Ovary (tissue), 9 donors: ENCODE measurements around the gene TTC9. TPM values are rescaled to one million over a fixed set of nuclear protein-coding genes. Genes with fewer than 3 reads are reported as not detected.

Source experiments
- DNase-seq, 5 donors: peaks; one replicate each; pipeline ENCODE4 v3.0.0-alpha.2; 2019 to 2020
- H3K27ac ChIP-seq, 2 donors: fragments of 200-600 bp; one replicate each; pipeline versions ENCODE4 v1.5.1 to v1.8.0; 2019 to 2022
- H3K27me3 ChIP-seq: fragments of 200-600 bp; one replicate; pipeline ENCODE4 v1.8.0; 2022
- H3K36me3 ChIP-seq: fragments of 200-600 bp; sonication (generic); one replicate; pipeline ENCODE4 v1.5.1; 2019
- H3K4me1 ChIP-seq: one replicate; pipeline ENCODE4 v1.8.1; 2013; ENCODE audit warnings: mild to moderate bottlenecking, moderate library complexity; ENCODE audit not compliant: insufficient read depth
- H3K4me3 ChIP-seq: fragments of 200-600 bp; sonication (generic); one replicate; pipeline ENCODE4 v1.5.1; 2017
- H3K9me3 ChIP-seq, 2 donors: fragments of 200-600 bp in 1 of 2; sonication (generic) in 1 of 2; one replicate each; pipeline versions ENCODE4 v1.5.1 to v1.8.1; 2013 to 2019; ENCODE audit warnings: mild to moderate bottlenecking in 1 of 2, moderate library complexity in 1 of 2
- EP300 ChIP-seq: sonication (generic); formaldehyde crosslinking; IDR thresholded peaks from one replicate; pipeline ENCODE4 v1.6.1; 2017; ENCODE audit warnings: antibody characterized with exemption
- POLR2A ChIP-seq: fragments of 450-650 bp; IDR thresholded peaks from one replicate; pipeline ENCODE4 v1.6.1; 2017; ENCODE audit warnings: antibody characterized with exemption, mild to moderate bottlenecking, moderate library complexity
- WGBS, 3 donors: extraction: QIAGEN DNeasy Blood & Tissue Kit in 1 of 3; methylation state at CpG; one replicate each; pipeline versions ENCODE4 v1.1.5 to v1.1.7; 2013 to 2017; 5-methylcytosine and 5-hydroxymethylcytosine counted together
- intact Hi-C, 4 donors: fragments of 100-400 bp; cut with DNase I; formaldehyde crosslinking; loops; one replicate each; pipeline versions ENCODE4 v1.11.0 to v1.15.1; 2022 to 2023
- polyA plus RNA-seq, 2 donors: library from polyadenylated mRNA; stranded (reverse); fragments of 200-250 nt in 1 of 2; fragments of 350-450 nt in 1 of 2; fragmentation: Illumina TruSeq in 1 of 2; extraction: RNeasy Lipid Tissue Mini Kit (QIAGEN cat#74804) in 1 of 2; gene quantifications; one replicate each; pipeline ENCODE4 v1.2.3, GENCODE V29; 2013 to 2014
- total RNA-seq, 7 donors: library from RNA; depleted of rRNA in 2 of 7; stranded (reverse); fragments of >200 nt in 2 of 7; fragmentation: NEBNext Ultra II Directional in 3 of 7; extraction: Animal tissue kit (Norgen Biotek cat#: 25700) in 3 of 7; gene quantifications; one replicate each; pipeline versions ENCODE4 v1.1.0 to v1.2.4, GENCODE V29; 2016 to 2023
- TF ChIP-seq, protein P1 (sequence below), 3 donors: fragments of 450-650 bp in 2 of 3; fragments of 200-600 bp in 1 of 3; IDR thresholded peaks; one replicate each; pipeline versions ENCODE4 v1.5.1 to v1.8.0; 2016 to 2022; ENCODE audit warnings: antibody characterized with exemption in 3 of 3, mild to moderate bottlenecking in 1 of 3
- donor health status: DM: no; HTN: no; CAD: no; lungs with moderate emphysema.
- donor health status: DM: no; HTN: no; CAD: no.
- donor health status: Bipolar disorder and iron deficiency.
- donor health status: DM: yes; HTN: yes; CAD: no.
- donor health status: DM: no; HTN: no; CAD: no.
- donor health status: DM: yes; HTN: yes; CAD: no.

TTC9 gene
- total and polyA plus RNA-seq, 9 donors = 0.05 to 7.1 (median 0.64) TPM

DNA sequence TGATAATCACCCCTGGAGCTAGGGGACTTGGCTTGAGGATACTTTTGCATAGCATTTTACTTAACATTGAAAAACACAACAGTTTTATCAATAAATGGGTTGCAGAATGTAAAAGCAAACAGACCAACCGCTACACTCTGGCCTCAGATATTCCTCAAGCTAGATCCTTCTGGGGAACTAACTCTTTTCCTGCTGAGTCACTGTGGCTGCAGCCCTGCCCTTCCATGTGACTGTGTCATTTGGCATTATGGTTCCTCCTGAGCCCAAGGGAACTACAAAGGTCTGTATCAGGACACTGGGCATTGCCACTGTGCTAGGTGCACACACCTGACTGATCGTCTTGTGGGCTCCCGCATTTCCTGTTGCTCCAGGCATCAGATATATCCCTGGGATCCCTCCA lies 56.6 kb downstream of the TTC9 start:
- TF ChIP-seq EP300 = no peak
- TF ChIP-seq POLR2A = no peak
- TF ChIP-seq, protein P1, sequence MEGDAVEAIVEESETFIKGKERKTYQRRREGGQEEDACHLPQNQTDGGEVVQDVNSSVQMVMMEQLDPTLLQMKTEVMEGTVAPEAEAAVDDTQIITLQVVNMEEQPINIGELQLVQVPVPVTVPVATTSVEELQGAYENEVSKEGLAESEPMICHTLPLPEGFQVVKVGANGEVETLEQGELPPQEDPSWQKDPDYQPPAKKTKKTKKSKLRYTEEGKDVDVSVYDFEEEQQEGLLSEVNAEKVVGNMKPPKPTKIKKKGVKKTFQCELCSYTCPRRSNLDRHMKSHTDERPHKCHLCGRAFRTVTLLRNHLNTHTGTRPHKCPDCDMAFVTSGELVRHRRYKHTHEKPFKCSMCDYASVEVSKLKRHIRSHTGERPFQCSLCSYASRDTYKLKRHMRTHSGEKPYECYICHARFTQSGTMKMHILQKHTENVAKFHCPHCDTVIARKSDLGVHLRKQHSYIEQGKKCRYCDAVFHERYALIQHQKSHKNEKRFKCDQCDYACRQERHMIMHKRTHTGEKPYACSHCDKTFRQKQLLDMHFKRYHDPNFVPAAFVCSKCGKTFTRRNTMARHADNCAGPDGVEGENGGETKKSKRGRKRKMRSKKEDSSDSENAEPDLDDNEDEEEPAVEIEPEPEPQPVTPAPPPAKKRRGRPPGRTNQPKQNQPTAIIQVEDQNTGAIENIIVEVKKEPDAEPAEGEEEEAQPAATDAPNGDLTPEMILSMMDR (IDR thresholded peaks at IDR 0.05) = no peak
- H3K4me1 ChIP-seq = no peaks in the 10 kb centered on the region
- no peak for DNase-seq
- WGBS, 3 donors = 74 to 81% (median 74%) methylated on average over 3 of the region's 3 CpGs
- H3K27me3 ChIP-seq = no peaks in the 10 kb centered on the region
- intact Hi-C loops = no loop called here
- H3K9me3 ChIP-seq = no peaks in the 10 kb centered on the region
- H3K36me3 ChIP-seq = no peaks in the 10 kb centered on the region
- no peak overlapping the region for H3K4me3 ChIP-seq
- no peak overlapping the region for H3K27ac ChIP-seq

DNA sequence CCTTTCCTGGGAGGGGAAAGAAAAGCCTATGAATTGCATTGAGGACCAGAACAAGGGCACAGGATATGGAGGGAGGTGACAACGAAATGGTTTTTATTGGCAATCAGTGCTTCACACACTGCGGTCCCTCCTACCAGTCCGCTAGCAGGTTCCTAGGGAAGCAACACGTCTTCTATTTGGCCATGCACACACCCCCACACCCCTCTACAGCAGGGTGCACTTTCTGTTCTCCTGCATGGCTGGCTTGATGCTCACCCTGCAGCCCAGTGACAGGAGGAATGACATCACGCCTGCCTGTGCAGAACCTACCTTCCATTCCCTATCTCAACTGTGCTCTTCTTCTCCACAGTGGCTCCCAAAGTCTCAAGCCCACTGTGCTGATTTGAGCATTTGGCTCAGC lies 57.9 kb downstream of the TTC9 start:
- H3K27ac ChIP-seq = no peak overlapping the region
- H3K9me3 ChIP-seq = no peaks in the 10 kb centered on the region
- intact Hi-C loops = no loop called here
- no peaks in the 10 kb centered on the region for H3K4me1 ChIP-seq
- no peaks in the 10 kb centered on the region for H3K27me3 ChIP-seq
- H3K36me3 ChIP-seq = no peaks in the 10 kb centered on the region
- no peak for TF ChIP-seq EP300
- TF ChIP-seq POLR2A = no peak
- TF ChIP-seq, protein P1 (IDR thresholded peaks at IDR 0.05) = no peak
- DNase-seq = no peak
- WGBS, 3 donors = 71 to 77% (median 75%) methylated on average over 5 of the region's 5 CpGs
- H3K4me3 ChIP-seq = no peak overlapping the region

DNA sequence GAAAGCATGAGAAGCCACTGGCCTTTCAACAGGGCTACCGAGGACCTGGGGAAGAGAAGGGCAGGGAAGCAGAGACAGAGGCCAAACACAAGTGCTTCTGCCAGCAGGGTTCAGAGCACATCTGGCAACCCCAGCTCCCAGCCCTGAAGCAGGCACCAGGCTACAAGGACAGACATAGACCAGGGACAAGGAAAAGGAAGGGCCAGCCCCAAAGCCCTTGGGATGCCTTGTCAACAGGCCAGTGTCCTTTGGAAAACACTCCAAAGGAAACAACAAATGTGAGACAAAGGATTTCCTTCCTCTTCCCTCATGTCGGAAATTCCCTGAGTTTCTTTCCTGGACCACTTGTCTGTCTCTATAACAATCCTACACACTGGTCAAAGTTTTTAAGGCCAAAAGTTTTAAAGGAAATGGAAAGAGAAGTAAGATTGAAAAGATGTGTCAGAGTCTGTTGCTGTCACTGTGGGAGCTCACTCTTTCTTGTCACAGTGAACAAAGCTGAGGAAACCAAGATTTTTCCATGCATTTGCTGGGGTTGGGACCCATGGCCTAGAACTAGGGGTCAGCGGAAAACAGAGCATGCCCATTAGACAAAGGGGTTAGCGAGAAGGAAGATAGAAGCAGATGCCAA lies 59.4 kb downstream of the TTC9 start:
- DNase-seq = no peak
- 72 to 79% (median 72%) methylated on average over 4 of the region's 4 CpGs for WGBS, 3 donors

DNA sequence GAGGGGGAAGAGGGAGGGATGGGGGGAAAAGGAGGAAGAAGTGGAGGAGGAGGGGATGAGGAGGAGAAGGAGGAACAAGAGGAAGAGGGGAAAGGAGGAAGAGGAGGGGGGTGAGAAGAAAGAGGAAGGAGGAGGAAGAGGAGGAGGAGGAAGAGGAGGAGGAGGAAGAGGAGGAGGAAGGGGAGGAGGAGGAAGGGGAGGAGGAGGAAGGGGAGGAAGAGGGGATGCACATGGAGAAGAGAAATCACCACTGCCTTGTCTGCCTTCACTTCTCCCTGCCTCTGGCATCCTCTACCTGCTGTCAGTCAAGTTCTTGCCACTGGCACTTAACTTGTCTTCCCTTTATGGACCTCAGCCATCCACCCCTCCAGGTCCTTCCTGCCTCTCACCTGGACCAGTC lies 59.9 kb downstream of the TTC9 start:
- Histone ChIP-seq H3K9me3 (no peaks in the 10 kb centered on the region), H3K27me3 (no peaks in the 10 kb centered on the region), H3K4me1 (no peaks in the 10 kb centered on the region), H3K36me3 (no peaks in the 10 kb centered on the region), H3K4me3 (no peak overlapping the region), H3K27ac (no peak overlapping the region)
- intact Hi-C loops = no loop called here
- DNase-seq = no peak
- TF ChIP-seq, protein P1 (IDR thresholded peaks at IDR 0.05) = no peak
- TF ChIP-seq EP300 (no peak), POLR2A (no peak)

More for the DNA sequence above, 59.4 kb downstream of the TTC9 start:
- H3K4me3 ChIP-seq = no peak overlapping the region
- H3K27ac ChIP-seq = no peak overlapping the region
- no peaks in the 10 kb centered on the region for H3K4me1 ChIP-seq
- no peaks in the 10 kb centered on the region for H3K27me3 ChIP-seq
- H3K9me3 ChIP-seq = no peaks in the 10 kb centered on the region
- H3K36me3 ChIP-seq = no peaks in the 10 kb centered on the region
- intact Hi-C loops = no loop called here
- TF ChIP-seq POLR2A = no peak
- TF ChIP-seq EP300 = no peak
- TF ChIP-seq, protein P1 (IDR thresholded peaks at IDR 0.05) = no peak
